GM21737 (cell line): ENCODE results near the gene FLOT2.
"Not testable (repeated sequence)": the region's sequence is repeated elsewhere in the genome, so short reads cannot be mapped to it uniquely, and the experiment has no call there.

Source experiments
- ATAC-seq: cut with Tn5 transposase; IDR thresholded peaks from one replicate; pipeline ENCODE4 v1.9.1; 2021; ENCODE audit warnings: mild to moderate bottlenecking, moderate library complexity; ENCODE audit not compliant: unreplicated experiment

The FLOT2 gene

DNA sequence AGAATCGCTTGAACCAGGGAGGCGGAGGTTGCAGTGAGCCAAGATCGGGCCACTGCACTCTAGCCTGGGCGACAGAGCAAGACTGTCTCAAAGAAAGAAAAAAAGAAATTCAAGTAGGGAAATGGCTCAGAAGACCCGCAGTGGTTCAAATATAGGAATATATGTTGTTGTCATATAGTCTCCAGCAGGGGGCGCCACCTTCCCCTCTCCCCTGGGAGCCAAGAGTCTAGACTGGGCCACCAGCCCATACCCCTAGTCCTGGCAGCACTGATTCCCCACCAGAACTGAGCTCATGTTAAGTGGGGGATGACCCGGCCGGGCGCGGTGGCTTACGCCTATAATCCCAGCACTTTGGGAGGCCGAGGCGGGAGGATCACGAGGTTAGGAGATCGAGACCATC lies 48.9 kb downstream of the FLOT2 start:
- not testable (repeated sequence) for ATAC-seq

DNA sequence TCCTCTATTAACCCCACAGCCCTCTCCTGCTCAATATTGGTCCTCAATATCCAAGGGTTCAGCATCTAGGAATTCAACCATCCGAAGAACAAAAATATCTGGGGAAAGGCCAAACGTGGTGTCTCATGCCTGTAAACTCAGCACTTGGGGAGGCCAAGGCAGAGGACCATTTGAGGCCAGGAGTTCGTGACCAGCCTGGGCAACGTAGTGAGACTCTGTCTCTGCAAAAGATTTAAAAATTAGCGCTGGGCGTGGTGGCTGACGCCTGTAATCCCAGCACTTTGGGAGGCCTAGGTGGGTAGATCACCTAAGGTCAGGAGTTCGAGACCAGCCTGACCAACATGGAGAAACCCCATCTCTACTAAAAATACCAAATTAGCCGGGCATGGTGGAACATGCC lies 50.8 kb downstream of the FLOT2 start:
- ATAC-seq, result not testable (repeated sequence)

- no peak for ATAC-seq
Measured at GRCh38 chr17:28846231-28846630, 51.3 kb downstream of the FLOT2 start.

DNA sequence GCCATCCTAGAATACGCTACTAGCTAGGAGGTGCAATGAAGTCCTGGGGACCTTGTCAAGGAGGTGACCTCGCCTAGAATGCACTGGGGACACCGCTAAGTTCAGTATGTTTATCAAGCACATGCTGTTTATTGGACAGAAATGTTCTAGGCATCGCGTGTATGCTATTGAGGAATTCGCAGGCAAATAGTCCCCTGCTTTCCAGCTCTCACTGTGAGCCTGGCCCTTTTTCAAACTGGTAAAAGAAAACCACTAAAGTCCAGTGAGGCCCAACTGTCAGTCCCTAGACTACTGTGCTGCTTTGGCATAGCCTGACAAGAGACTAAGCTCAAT lies 53.8 kb downstream of the FLOT2 start:
- no peak for ATAC-seq

- ATAC-seq, result peak; percentile 75
Measured at GRCh38 chr17:28842282-28843012, 55.1 kb downstream of the FLOT2 start, which contains the start of gene FAM222B. Gene FAM222B, minus strand, starts transcription at chr17:28842790. Its CDS starts 76,123 bp downstream, at chr17:28766667.

- ATAC-seq, result peak; percentile 6
Measured at GRCh38 chr17:28841901-28842281, 55.6 kb downstream of the FLOT2 start.

- no peak for ATAC-seq
Measured at GRCh38 chr17:28839221-28839620, 58.3 kb downstream of the FLOT2 start.

DNA sequence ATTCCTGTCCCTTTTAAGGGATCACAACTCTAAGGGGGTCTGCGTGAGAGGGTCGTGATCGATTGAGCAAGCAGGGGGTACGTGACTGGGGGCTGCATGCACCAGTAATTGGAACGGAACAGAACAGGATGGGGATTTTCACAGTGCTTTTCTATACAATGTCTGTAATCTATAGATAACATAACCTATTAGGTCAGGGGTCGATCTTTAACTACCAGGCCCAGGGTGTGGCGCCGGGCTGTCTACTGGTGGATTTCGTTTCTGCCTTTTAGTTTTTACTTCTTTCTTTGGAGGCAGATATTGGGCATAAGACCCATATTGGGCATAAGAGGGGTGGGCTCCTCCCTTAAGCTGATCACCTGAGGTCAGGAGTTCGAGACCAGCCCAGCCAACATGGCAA lies 61.0 kb downstream of the FLOT2 start:
- ATAC-seq, result not testable (repeated sequence)

- ATAC-seq, result no peak
Measured at GRCh38 chr17:28834420-28834819, 63.1 kb downstream of the FLOT2 start.
